Tibial nerve (tissue), 4 donors: ENCODE data around the gene FAM117A. TPM values are rescaled to one million over a fixed set of nuclear protein-coding genes. Genes with fewer than 3 reads are reported as not detected.
A peak's percentile ranks its signal among the peaks of the same experiment; 100 is the strongest.

Source experiments
- DNase-seq, 2 donors: peaks; one replicate each; pipeline ENCODE4 v3.0.0-alpha.2; 2019; ENCODE audit warnings: low spot score in 2 of 2
- H3K27ac ChIP-seq, 4 donors: fragments of 200-600 bp; sonication (generic) in 3 of 4; one replicate each; pipeline ENCODE4 v1.5.1; 2017 to 2019; ENCODE audit warnings: mild to moderate bottlenecking in 1 of 4
- H3K27me3 ChIP-seq, 2 donors: fragments of 200-600 bp; sonication (generic) in 1 of 2; one replicate each; pipeline versions ENCODE4 v1.5.1 to v1.6.0; 2017 to 2019
- H3K36me3 ChIP-seq, 3 donors: fragments of 200-600 bp; sonication (generic); one replicate each; pipeline ENCODE4 v1.5.1; 2018 to 2019
- H3K4me1 ChIP-seq, 4 donors: fragments of 200-600 bp; sonication (generic) in 3 of 4; one replicate each; pipeline ENCODE4 v1.5.1; 2017 to 2019
- H3K4me3 ChIP-seq, 4 donors: fragments of 200-600 bp; sonication (generic) in 3 of 4; one replicate each; pipeline ENCODE4 v1.5.1; 2017 to 2019; ENCODE audit warnings: mild to moderate bottlenecking in 1 of 4, moderate library complexity in 1 of 4
- H3K9me3 ChIP-seq, 4 donors: fragments of 200-600 bp; sonication (generic) in 3 of 4; one replicate each; pipeline ENCODE4 v1.5.1; 2017 to 2019
- EP300 ChIP-seq, 2 donors: sonication (generic); formaldehyde crosslinking; IDR thresholded peaks; one replicate each; pipeline ENCODE4 v1.6.1; 2017; ENCODE audit warnings: antibody characterized with exemption in 2 of 2, mild to moderate bottlenecking in 1 of 2
- POLR2A ChIP-seq, 2 donors: fragments of 450-650 bp; IDR thresholded peaks; one replicate each; pipeline ENCODE4 v1.6.1; 2017; ENCODE audit warnings: antibody characterized with exemption in 2 of 2, mild to moderate bottlenecking in 2 of 2, moderate library complexity in 2 of 2
- WGBS, 2 donors: methylation state at CpG; one replicate each; pipeline ENCODE4 v1.1.5; 2018; 5-methylcytosine and 5-hydroxymethylcytosine counted together
- total RNA-seq, 4 donors: library from RNA; depleted of rRNA; stranded (reverse); fragments of >200 nt; gene quantifications; one replicate each; pipeline ENCODE4 v1.1.0, GENCODE V29; 2016
- TF ChIP-seq, protein P1 (sequence below), 5 experiments: fragments of 200-600 bp in 3 of 5; fragments of 450-650 bp in 2 of 5; sonication (generic) in 3 of 5; IDR thresholded peaks; one replicate each; pipeline ENCODE4 v1.5.1; 2016 to 2019; ENCODE audit warnings: antibody characterized with exemption in 5 of 5, mild to moderate bottlenecking in 3 of 5, moderate library complexity in 2 of 5

The FAM117A gene
- total RNA-seq, 4 donors from 2014 or later, result 12.9 to 23.1 (median 18.3) TPM

DNA sequence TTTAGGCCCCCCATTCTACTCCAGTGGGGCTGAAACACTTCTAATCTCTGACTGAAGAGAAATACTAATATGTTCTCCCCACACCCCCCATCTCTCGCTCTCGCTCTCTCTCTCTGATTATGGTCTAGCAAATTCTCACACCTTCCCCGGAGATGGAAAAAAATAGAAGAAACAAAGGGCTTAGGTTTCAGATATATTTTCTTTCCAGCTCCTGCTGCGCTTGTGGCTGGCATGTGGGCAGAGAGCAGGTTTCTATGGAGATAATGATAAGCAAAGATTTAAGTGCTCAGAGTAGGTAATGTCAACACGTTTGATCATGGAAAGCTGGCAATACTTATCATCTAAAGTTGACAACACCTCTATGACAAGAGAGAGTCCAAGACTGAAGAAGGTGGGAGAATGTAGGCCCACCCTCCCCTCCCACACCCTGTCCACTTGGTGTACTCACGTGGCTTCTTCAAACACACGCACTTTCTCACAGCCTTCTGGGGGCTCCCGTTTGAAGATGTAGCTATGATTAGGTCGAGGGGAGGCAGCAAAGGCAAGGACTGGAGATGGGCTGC, 48.1 kb downstream of the FAM117A start:
- H3K27ac ChIP-seq, result peak overlapping the region in 1 of 4 donors; percentile 24
- H3K4me1 ChIP-seq, result no peaks in the 10 kb centered on the region
- no peaks in the 10 kb centered on the region for H3K27me3 ChIP-seq
- H3K4me3 ChIP-seq, result no peak overlapping the region
- no peaks in the 10 kb centered on the region for H3K9me3 ChIP-seq
- H3K36me3 ChIP-seq, result peaks cover 0 to 96% (median 14%) of the 10 kb centered on the region in 3 donors
- WGBS, 2 donors, result 72 to 74% methylated on average over 9 of the region's 9 CpGs
- DNase-seq, result no peak
- TF ChIP-seq POLR2A (IDR thresholded peaks at IDR 0.05) (no peak), EP300 (IDR thresholded peaks at IDR 0.05) (no peak)
- TF ChIP-seq, protein P1, sequence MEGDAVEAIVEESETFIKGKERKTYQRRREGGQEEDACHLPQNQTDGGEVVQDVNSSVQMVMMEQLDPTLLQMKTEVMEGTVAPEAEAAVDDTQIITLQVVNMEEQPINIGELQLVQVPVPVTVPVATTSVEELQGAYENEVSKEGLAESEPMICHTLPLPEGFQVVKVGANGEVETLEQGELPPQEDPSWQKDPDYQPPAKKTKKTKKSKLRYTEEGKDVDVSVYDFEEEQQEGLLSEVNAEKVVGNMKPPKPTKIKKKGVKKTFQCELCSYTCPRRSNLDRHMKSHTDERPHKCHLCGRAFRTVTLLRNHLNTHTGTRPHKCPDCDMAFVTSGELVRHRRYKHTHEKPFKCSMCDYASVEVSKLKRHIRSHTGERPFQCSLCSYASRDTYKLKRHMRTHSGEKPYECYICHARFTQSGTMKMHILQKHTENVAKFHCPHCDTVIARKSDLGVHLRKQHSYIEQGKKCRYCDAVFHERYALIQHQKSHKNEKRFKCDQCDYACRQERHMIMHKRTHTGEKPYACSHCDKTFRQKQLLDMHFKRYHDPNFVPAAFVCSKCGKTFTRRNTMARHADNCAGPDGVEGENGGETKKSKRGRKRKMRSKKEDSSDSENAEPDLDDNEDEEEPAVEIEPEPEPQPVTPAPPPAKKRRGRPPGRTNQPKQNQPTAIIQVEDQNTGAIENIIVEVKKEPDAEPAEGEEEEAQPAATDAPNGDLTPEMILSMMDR (IDR thresholded peaks at IDR 0.05), result no peak

DNA sequence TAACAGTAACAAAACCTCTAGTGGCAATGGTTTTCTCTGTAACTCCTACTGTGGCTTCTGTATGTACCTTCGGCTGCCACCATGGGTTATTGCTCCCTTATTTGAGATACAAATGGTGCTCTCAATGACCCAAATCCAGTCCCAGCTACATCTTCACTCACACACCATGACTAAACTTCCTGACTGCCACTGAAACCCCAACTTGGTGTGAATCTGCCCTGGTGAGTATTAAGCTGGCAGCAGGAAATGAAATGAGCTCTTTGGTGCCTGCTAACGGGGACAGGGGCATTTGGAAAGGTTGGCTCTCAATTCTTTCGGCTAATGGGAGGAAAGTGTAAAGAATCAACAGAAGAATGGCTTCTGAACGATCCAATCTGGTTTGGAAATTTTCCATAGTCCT, 48.7 kb downstream of the FAM117A start:
- DNase-seq, result no peak
- Histone ChIP-seq H3K4me1 (no peaks in the 10 kb centered on the region), H3K4me3 (no peak overlapping the region), H3K9me3 (no peaks in the 10 kb centered on the region), H3K36me3 (peaks cover 0 to 91% (median 14%) of the 10 kb centered on the region in 3 donors), H3K27ac (no peak overlapping the region), H3K27me3 (no peaks in the 10 kb centered on the region)
- 80 to 84% methylated on average over 4 of the region's 4 CpGs for WGBS, 2 donors
- TF ChIP-seq EP300 (IDR thresholded peaks at IDR 0.05) (no peak), POLR2A (IDR thresholded peaks at IDR 0.05) (no peak)
- TF ChIP-seq, protein P1 (IDR thresholded peaks at IDR 0.05), result no peak

DNA sequence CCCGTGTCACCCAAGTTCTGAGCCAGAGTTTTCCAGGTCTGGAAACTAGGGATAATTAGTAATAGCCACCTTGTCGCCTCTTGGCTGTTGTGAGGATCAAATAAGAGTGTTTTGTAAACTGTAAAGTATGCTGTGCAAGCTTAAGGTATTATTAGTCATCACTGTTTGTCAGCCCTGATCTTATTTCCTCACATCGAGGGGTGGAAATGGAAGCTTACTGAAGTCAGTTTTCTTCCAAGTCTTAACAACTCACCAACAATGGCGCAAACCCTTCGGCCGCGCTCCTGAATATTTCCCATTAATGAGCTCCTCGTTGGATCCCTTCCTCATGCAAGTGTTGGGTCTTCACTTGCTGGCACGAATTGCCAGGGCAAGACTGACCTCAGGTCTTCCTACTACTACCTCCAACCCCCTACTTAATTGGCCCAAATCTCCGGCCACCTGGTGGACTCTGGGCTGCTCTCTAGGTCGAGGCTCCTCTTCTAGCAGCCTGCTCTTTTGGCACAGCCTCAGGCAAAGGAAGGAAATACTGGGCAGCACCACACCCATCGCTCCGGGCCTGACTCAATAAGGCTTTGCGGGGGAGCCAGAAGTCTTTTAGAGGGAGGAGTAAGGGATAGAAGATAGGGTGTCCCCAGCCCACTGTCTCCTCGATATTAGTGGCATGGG, 55.3 kb downstream of the FAM117A start:
- 54 to 56% methylated on average over 15 of the region's 15 CpGs for WGBS, 2 donors
- Histone ChIP-seq H3K27me3 (no peaks in the 10 kb centered on the region), H3K4me1 (peaks cover 0 to 44% (median 19%) of the 10 kb centered on the region in 4 donors), H3K9me3 (no peaks in the 10 kb centered on the region), H3K36me3 (peaks cover 2 to 50% (median 13%) of the 10 kb centered on the region in 3 donors), H3K27ac (peak overlapping the region; percentile 45 to 98 (median 79)), H3K4me3 (peak overlapping the region; percentile 27 to 98 (median 88))
- no peak for DNase-seq
- TF ChIP-seq POLR2A (IDR thresholded peaks at IDR 0.05) (no peak), EP300 (IDR thresholded peaks at IDR 0.05) (no peak)
- TF ChIP-seq, protein P1 (IDR thresholded peaks at IDR 0.05), result no peak

DNA sequence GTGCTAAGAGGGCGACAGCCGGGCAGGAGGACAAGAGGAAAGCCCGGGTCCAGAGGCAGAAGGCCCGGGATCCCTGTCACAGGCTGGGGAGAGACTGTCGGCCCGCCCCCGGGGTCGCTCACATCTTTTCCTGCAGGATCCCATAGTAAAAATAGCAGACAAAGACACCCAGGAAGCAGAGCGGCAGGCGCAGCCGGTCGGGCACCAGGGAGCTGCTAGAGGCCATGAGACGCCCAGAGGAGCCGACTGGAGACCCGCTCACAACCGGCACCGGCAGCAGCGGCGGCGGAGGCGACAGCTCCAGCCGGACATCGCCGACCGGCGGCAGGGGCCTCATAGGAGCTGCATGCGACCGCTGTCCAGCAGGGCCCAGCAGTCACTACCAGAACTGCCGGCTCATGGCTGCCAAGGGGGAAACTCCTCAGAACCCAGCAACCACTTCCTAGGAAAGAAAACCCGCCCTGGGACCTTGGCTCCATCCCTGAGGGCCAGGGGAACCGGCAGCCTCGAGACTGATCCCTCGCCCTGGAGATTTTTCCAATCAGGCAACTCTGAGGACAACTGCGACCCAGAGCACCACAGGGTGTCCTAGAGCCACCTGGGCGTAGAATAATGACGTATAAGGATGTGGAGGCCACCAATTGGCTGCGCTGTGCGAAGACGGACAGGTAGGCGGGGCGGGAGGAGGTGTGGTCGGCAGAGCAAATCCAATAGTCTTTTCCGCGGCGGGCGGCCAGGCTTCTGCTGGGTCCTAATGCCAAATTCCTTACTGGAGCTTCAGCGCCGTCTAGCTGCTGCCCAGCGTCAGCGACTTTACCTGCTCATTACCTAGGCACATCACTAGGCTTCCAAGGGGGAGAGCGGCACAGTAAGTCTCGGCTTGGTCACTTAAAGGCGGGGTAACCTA, 56.1 kb downstream of the FAM117A start, which contains the start of gene SLC35B1:
SLC35B1 (minus strand) TSS at position 357 of the 907 bp plus-strand sequence; CDS start at position 226, 131 bp downstream.
- 1% methylated on average over 32 to 50 of the region's 53 CpGs for WGBS, 2 donors
- no peaks in the 10 kb centered on the region for H3K9me3 ChIP-seq
- H3K27ac ChIP-seq, result peak within 1 kb of the TSS; percentile 85 to 98 (median 90)
- no peaks in the 10 kb centered on the region for H3K27me3 ChIP-seq
- TF ChIP-seq EP300 (IDR thresholded peaks at IDR 0.05) (peak; percentile 91 to 92), POLR2A (IDR thresholded peaks at IDR 0.05) (peak in 1 of 2 donors; percentile 51)
- TF ChIP-seq, protein P1 (IDR thresholded peaks at IDR 0.05), result peak; percentile 69 to 84 (median 73)
- peak within 1 kb of the TSS; percentile 85 to 98 (median 92) for H3K4me3 ChIP-seq
- H3K36me3 ChIP-seq, result peaks cover 2 to 50% (median 18%) of the 10 kb centered on the region in 3 donors
- H3K4me1 ChIP-seq, result peaks cover 0 to 44% (median 19%) of the 10 kb centered on the region in 4 donors
- peak; percentile 98 for DNase-seq
